SU-DHL-6 (cell line): ENCODE measurements around the gene SDC1.

Source experiments
- CTCF ChIP-seq: fragments of 200-600 bp; sonication (generic); IDR thresholded peaks from one replicate; pipeline ENCODE4 v1.5.1; 2017; ENCODE audit warnings: antibody characterized with exemption, mild to moderate bottlenecking, low read length, moderate library complexity; ENCODE audit not compliant: insufficient read depth, poor library complexity, severe bottlenecking
- EZH2phosphoT487 ChIP-seq: fragments of 200-600 bp; sonication (generic), shearing (Covaris generic); conservative IDR thresholded peaks from 2 replicates; pipeline ENCODE4 v1.6.1; 2018; ENCODE audit warnings: mild to moderate bottlenecking, antibody characterized with exemption, low read length, moderate library complexity, mixed read lengths

- TF ChIP-seq CTCF (no peak), EZH2phosphoT487 (no peak)
Observed at GRCh38 chr2:20232837-20233207, 7.9 kb upstream of the SDC1 start.
